ENCODE results near the gene ABCD1. TPM values are rescaled to one million over a fixed set of nuclear protein-coding genes. Genes with fewer than 3 reads are reported as not detected.

Gene ABCD1
- total and polyA plus RNA-seq, 9 of the 15 experiments (the other 6 are each of a cell fraction or from before 2014, with no cell fraction given): 0.07 to 6.9 (median 2.2) TPM

DNA sequence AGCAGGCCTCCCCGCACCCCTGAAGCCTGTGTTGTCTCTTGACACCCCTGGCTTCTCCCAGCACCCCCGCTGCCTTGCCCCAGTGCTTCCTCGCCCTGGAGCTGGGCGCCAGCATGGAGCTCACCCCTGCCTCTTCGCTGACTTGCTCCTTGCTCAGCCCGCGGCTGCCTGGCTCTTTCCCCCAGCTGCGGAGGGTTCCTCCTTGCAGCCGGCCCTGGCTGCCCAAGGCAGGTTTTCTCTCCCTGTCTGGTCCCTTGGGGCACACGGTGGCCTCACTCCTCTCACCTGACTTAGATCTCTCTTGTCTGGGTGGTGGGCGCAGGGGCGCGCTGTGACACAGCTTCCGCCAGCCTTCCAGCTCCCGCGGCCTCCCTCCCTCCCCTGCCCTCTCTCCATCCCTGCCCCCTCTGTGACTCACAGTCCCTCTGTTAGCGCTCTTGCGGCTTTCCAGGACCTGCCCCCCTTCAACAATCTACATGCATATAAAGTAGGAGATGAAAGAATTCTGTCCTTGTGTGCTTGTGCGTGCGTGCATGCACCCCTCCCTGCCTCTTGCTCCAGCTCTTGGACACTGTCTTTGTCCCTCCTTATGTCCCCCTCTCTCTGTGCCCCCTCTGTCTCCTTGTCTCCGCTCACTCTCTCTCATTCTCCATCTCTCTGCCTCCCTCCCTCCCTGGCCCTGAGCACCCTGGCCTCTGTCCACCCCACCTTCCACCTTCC, 41.6 kb downstream of the ABCD1 start (continued):
- TF ChIP-seq, protein P1, sequence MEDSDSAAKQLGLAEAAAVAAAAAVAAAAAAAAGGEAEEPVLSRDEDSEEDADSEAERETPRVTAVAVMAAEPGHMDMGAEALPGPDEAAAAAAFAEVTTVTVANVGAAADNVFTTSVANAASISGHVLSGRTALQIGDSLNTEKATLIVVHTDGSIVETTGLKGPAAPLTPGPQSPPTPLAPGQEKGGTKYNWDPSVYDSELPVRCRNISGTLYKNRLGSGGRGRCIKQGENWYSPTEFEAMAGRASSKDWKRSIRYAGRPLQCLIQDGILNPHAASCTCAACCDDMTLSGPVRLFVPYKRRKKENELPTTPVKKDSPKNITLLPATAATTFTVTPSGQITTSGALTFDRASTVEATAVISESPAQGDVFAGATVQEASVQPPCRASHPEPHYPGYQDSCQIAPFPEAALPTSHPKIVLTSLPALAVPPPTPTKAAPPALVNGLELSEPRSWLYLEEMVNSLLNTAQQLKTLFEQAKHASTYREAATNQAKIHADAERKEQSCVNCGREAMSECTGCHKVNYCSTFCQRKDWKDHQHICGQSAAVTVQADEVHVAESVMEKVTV (CRISPR knock-in tag; IDR thresholded peaks at IDR 0.05): no peak
- TF ChIP-seq HDGF (IDR thresholded peaks at IDR 0.05) (no peak), ZNF764 (CRISPR knock-in tag; IDR thresholded peaks at IDR 0.05; ENCODE audit: low read depth) (no peak), STAT5B (CRISPR knock-in tag; IDR thresholded peaks at IDR 0.05) (no peak), ARID2 (IDR thresholded peaks at IDR 0.05) (no peak), SIX5 (IDR thresholded peaks at IDR 0.05; ENCODE audit: borderline replicate concordance in 1 of 2, insufficient read depth in 1 of 2, low read depth in 1 of 2, low read length in 2 of 2) (no peak), CHAMP1 (IDR thresholded peaks at IDR 0.05) (no peak), TRIM24 (IDR thresholded peaks at IDR 0.05) (0 out of 4 replicates have a peak, but pooled peaks of 1 of the 2 experiments have one; percentile 10), XRCC5 (IDR thresholded peaks at IDR 0.05; ENCODE audit: low read depth, low read length) (0 out of 2 replicates have a peak, but pooled peaks have one; percentile 9), RBM34 (IDR thresholded peaks at IDR 0.05; ENCODE audit: borderline replicate concordance, insufficient read depth, low read length) (no peak), ELK1 (CRISPR knock-in tag; IDR thresholded peaks at IDR 0.05) (no peak), ZNF23 (CRISPR knock-in tag; IDR thresholded peaks at IDR 0.05) (no peak), HNRNPLL (IDR thresholded peaks at IDR 0.05; ENCODE audit: low read depth, low read length, poor library complexity, severe bottlenecking) (no peak)
- TF ChIP-seq, protein P2, sequence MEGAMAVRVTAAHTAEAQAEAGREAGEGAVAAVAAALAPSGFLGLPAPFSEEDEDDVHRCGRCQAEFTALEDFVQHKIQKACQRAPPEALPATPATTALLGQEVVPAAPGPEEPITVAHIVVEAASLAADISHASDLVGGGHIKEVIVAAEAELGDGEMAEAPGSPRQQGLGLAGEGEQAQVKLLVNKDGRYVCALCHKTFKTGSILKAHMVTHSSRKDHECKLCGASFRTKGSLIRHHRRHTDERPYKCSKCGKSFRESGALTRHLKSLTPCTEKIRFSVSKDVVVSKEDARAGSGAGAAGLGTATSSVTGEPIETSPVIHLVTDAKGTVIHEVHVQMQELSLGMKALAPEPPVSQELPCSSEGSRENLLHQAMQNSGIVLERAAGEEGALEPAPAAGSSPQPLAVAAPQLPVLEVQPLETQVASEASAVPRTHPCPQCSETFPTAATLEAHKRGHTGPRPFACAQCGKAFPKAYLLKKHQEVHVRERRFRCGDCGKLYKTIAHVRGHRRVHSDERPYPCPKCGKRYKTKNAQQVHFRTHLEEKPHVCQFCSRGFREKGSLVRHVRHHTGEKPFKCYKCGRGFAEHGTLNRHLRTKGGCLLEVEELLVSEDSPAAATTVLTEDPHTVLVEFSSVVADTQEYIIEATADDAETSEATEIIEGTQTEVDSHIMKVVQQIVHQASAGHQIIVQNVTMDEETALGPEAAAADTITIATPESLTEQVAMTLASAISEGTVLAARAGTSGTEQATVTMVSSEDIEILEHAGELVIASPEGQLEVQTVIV (CRISPR knock-in tag; IDR thresholded peaks at IDR 0.05; ENCODE audit: borderline replicate concordance): no peak
- TF ChIP-seq, protein P3, sequence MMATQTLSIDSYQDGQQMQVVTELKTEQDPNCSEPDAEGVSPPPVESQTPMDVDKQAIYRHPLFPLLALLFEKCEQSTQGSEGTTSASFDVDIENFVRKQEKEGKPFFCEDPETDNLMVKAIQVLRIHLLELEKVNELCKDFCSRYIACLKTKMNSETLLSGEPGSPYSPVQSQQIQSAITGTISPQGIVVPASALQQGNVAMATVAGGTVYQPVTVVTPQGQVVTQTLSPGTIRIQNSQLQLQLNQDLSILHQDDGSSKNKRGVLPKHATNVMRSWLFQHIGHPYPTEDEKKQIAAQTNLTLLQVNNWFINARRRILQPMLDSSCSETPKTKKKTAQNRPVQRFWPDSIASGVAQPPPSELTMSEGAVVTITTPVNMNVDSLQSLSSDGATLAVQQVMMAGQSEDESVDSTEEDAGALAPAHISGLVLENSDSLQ (IDR thresholded peaks at IDR 0.05): no peak
